T-helper 2 cell treated with Interferon-gamma antibody and Interleukin-4, amounts not matched to agents 5 μg/mL and 100 μg/mL, for 36 hours (primary cell): ENCODE results near the gene LCN1.
"Not testable (repeated sequence)": the region's sequence is repeated elsewhere in the genome, so short reads cannot be mapped to it uniquely, and the experiment has no call there.

Experiments used
- DNase-seq: peaks from one replicate; pipeline ENCODE4 v3.0.0; 2021; ENCODE audit warnings: low spot score
- H3K27ac Mint-ChIP-seq: one replicate; pipeline ENCODE4 v1.8.0; 2021; ENCODE audit warnings: mild to moderate bottlenecking, mixed read lengths
- H3K27me3 Mint-ChIP-seq: one replicate; pipeline ENCODE4 v1.8.0; 2021; ENCODE audit warnings: low read depth, mixed read lengths
- H3K36me3 Mint-ChIP-seq: one replicate; pipeline ENCODE4 v1.8.0; 2021; ENCODE audit warnings: low read depth, mixed read lengths
- H3K4me1 Mint-ChIP-seq: one replicate; pipeline ENCODE4 v1.8.0; 2021; ENCODE audit warnings: low read depth, mixed read lengths
- H3K4me3 Mint-ChIP-seq: one replicate; pipeline ENCODE4 v1.8.0; 2022; ENCODE audit warnings: mild to moderate bottlenecking, moderate library complexity, mixed read lengths
- H3K9me3 Mint-ChIP-seq: one replicate; pipeline ENCODE4 v1.8.0; 2021; ENCODE audit warnings: mixed read lengths

The LCN1 gene

DNA sequence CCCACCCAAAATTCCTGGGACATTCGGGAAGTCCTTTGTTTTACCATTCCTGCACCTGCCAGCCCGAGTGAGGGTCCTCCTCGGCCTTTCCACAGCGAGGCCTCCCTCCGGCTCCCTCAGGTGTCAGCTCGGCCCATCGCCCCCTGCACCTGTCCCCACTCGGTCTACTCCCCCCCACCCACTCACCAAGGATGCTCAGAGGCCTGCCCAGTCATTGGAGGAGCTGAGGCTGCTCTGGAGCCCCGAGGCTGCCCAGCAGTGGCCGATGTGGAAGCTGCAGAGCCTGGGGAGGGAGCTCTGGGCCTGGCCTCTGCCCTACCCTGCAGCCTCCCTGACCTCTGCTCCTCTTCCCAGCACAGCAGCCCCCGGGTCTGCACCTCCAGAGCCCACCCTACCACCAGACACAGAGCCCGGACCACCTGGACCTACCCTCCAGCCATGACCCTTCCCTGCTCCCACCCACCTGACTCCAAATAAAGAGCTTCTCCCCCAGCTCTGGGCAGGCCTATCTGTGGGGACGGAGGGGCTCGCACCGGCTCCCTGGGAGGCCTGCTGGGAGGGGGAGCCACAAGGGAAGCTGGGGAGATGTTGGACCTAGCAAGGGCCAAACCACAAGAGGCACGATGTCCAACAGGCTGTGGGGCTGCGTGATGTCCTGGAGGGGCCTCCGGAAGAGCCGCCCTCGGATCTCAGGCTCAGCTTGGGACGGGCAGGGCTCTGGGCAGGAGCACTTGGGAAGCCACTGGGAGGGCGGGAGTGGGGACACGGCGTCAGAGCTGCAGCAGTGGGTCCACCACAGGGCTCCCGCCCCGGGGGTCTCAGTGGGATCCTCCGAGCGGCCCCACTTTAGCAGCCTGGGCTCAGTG, 28.5 kb downstream of the LCN1 start:
- H3K36me3 Mint-ChIP-seq, H3K9me3 Mint-ChIP-seq, H3K4me3 Mint-ChIP-seq, DNase-seq, H3K4me1 Mint-ChIP-seq, H3K27ac Mint-ChIP-seq, H3K27me3 Mint-ChIP-seq: not testable (repeated sequence)

DNA sequence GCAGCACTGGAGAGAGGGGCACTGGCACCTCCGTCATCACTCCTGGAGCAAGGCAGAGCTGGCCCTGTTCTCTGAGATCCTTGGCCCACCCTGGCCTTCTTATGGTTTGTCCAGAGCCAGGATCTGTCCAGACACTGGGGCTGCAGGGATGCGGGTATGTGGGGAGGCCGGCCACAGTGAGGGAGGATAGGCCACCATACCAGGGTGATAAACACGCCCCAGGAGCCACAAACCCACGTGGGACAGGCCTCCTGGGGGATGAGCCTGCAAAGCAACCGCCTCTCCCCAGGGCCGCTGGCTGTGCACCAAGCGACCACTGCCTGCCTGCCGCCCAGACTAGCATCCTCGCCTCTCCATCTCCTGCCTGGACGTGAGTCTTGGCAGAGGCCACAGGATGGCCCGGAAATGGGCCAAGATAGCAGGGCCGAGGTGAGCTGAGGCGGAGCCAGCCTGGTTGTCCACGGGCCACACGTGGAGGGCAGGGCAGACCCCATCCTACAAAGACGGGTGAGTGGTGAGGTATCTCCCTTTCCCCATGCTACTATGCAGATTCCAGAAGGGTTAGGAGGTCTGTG, 29.2 kb downstream of the LCN1 start:
- Mint-ChIP-seq H3K36me3 (no peaks in the 10 kb centered on the region), H3K4me3 (no peak overlapping the region), H3K27ac (no peak overlapping the region), H3K9me3 (no peaks in the 10 kb centered on the region), H3K27me3 (no peaks in the 10 kb centered on the region), H3K4me1 (no peaks in the 10 kb centered on the region)
- no peak for DNase-seq

DNA sequence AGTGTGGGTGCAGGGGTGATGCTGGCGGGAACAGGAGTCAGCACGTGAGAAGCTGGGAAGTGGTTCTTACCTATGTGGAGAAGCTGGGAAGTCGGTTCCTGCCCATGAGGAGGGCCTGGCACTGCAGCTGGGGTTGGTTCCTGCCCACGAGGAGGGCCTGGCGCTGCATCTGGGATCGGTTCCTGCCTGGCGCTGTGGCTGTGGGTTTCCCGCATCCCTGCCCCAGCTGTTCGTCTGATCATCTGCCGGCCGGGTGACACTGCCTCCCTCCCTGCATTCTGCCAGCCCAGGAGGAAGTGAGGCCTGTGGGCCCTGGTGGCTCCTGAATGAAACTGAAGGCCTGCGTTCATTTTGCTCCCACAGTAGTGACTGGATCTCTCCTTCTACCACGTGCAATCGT, 29.8 kb downstream of the LCN1 start:
- H3K36me3 Mint-ChIP-seq: no peaks in the 10 kb centered on the region
- no peak overlapping the region for H3K4me3 Mint-ChIP-seq
- no peaks in the 10 kb centered on the region for H3K4me1 Mint-ChIP-seq
- H3K27me3 Mint-ChIP-seq: no peaks in the 10 kb centered on the region
- no peaks in the 10 kb centered on the region for H3K9me3 Mint-ChIP-seq
- no peak overlapping the region for H3K27ac Mint-ChIP-seq
- no peak for DNase-seq

DNA sequence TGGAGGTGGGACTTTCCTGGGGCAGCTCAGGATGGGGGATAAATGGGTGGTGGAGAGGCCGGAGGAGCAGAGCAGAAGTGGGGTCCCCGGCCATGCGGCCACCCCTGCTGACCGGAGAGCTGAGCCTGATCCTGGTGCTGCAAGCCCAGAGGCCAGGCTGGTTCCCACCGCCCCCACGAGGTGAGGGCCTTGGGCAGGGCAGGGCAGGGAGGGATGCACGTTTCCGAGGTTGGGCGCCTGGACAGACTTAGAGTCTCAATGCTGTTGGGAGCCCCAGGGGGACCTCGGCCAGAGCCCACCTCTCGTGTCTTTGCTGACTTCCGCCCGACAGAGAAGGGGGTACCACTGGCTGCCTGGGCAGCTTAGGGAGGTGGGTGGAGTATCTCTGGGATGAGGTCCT, 30.2 kb downstream of the LCN1 start:
- Mint-ChIP-seq H3K27me3 (no peaks in the 10 kb centered on the region), H3K36me3 (no peaks in the 10 kb centered on the region), H3K9me3 (no peaks in the 10 kb centered on the region), H3K4me3 (no peak overlapping the region), H3K27ac (no peak overlapping the region), H3K4me1 (no peaks in the 10 kb centered on the region)
- DNase-seq: no peak

DNA sequence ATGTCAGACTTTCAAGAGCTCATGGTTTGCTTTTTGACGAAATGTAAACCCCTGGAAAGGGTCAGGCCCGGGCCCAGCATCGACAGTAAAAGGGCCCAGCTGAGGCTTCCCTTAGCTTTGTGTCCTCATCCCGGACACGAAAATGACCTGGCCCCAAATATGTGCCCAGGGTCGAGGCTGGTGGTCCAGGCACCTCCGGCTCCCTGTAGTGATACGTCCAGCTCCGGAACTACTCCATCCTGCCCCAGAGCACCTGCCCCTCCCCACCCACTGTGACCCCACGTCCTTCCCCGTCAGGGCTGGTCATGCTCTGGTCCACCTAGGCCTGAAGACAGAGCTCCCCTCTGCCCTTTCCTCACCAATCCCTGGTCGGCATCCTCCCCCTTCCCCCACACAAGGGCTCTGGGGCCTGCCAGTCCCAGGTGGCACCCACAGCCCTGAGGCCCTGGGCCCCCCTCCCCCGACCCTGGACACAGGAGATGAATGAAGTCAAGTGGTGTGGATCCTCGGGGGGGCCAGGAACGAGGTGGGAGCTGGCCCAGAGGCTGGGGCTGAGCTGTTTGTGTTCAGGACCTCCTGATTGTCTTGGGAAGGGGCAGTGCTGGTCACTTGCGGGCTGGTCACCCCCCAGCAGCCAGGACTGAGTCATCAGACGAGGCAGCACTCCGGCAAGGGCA, 30.9 kb downstream of the LCN1 start:
- DNase-seq: no peak
- Mint-ChIP-seq H3K36me3 (no peaks in the 10 kb centered on the region), H3K27me3 (no peaks in the 10 kb centered on the region), H3K4me1 (no peaks in the 10 kb centered on the region), H3K9me3 (no peaks in the 10 kb centered on the region), H3K4me3 (no peak overlapping the region), H3K27ac (no peak overlapping the region)

DNA sequence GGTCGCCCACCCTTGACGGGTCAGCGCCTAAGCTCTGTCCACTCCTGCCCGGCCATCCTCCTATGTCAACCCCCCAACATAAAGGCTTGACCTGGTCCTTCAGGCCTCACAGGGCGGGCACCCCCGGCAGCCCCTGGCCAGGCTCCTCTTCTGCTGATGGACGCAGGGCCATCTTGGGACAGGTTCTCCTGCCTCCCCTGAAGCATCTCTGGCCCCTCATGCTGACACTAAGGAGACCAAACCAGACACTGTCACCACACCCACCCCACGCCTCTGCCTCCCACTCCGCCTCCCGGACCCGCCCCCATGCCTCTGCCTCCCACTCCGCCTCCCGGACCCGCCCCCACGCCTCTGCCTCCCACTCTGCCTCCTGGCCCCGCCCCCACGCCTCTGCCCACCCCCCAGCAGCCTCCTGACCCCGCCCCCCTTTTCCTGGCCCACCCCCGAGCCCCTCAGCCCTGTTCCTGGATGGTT, 31.5 kb downstream of the LCN1 start:
- Mint-ChIP-seq H3K36me3 (no peaks in the 10 kb centered on the region), H3K9me3 (no peaks in the 10 kb centered on the region), H3K4me3 (no peak overlapping the region), H3K27me3 (no peaks in the 10 kb centered on the region), H3K4me1 (no peaks in the 10 kb centered on the region), H3K27ac (no peak overlapping the region)
- DNase-seq: no peak

DNA sequence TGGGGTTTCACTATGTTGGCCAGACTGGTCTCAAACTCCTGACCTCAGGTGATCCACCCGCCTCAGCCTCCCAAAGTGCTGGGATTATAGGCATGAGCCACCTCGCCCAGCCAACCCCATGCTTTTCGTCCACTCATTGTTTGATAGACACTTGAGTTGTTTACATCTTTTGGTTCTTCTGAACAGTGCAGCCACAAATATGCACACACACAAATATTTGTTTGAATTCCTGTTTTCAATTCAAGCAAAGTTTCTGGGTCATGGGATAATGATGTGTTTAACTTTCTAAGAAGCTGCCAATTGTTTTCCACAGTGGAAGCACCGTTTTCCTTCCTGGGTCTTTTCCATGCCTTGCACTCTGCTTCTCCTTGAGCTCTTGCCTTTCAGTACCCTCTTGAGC, 33.5 kb downstream of the LCN1 start:
- Mint-ChIP-seq H3K4me3 (no peak overlapping the region), H3K36me3 (no peaks in the 10 kb centered on the region), H3K4me1 (no peaks in the 10 kb centered on the region), H3K27me3 (no peaks in the 10 kb centered on the region), H3K9me3 (no peaks in the 10 kb centered on the region), H3K27ac (no peak overlapping the region)
- no peak for DNase-seq

DNA sequence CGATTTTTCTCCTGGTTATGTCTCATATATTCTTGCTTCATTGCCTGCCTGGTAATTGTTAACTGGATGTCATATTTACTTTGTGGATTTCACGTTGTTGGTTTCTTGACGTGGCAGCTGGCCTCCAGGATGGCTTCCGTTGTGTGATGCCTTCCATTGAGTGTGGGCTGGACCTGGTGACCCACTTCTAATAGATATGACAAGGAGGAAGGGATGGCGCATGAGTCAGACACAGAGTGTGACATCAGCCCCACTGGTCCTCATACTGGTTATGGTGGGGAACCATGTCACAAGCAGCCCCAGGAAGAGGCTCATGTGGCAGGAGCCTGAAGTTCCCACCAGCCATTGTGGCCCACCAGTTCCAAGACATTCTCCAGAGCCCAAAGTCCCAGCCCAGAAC, 34.0 kb downstream of the LCN1 start:
- H3K36me3 Mint-ChIP-seq: no peaks in the 10 kb centered on the region
- H3K27me3 Mint-ChIP-seq: no peaks in the 10 kb centered on the region
- no peaks in the 10 kb centered on the region for H3K4me1 Mint-ChIP-seq
- DNase-seq: no peak
- no peak overlapping the region for H3K4me3 Mint-ChIP-seq
- H3K9me3 Mint-ChIP-seq: no peaks in the 10 kb centered on the region
- no peak overlapping the region for H3K27ac Mint-ChIP-seq

DNA sequence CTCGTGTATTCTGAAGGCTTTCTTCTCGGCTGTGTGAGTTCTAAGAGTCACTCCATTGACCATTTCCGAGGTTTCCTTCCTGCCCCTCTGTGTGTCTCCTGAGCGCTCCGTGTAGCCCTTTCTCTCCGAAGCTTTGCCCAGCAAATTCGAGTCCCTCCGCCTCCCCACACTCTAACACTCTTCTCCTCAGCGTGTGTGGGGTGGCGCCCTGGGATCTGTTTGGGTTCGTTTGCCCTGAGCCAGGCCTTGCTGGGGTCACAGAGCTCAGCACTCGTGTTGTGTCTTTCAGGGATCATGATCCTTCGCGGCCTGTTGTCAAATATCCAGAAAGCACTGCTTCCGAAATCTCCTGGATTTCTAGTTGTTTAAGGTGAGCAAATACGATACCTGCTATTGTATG, 34.7 kb downstream of the LCN1 start:
- Mint-ChIP-seq H3K36me3 (no peaks in the 10 kb centered on the region), H3K27ac (no peak overlapping the region), H3K27me3 (no peaks in the 10 kb centered on the region), H3K4me3 (no peak overlapping the region), H3K4me1 (no peaks in the 10 kb centered on the region), H3K9me3 (no peaks in the 10 kb centered on the region)
- no peak for DNase-seq

DNA sequence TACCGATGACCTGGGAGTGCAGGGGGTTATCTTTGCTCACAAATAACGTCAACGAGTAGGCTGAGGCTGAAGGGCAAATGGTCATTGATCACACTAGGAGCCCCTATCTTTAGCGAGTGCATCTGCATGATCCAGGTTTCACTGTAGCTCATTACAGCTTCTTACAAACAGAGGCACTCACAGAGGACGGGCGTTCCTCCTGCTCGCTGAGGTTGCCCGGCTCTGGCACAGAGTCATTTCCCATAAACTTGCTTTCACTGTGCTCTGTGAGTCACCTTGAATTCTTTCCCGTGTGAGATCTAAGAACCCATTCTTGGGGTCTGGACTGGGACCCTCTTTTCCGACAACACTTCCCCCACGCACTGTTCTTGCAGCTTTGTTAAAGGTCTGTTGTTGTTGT, 38.4 kb downstream of the LCN1 start:
- Mint-ChIP-seq H3K27me3 (no peaks in the 10 kb centered on the region), H3K27ac (no peak overlapping the region), H3K36me3 (no peaks in the 10 kb centered on the region), H3K4me3 (no peak overlapping the region), H3K4me1 (no peaks in the 10 kb centered on the region), H3K9me3 (no peaks in the 10 kb centered on the region)
- no peak for DNase-seq

DNA sequence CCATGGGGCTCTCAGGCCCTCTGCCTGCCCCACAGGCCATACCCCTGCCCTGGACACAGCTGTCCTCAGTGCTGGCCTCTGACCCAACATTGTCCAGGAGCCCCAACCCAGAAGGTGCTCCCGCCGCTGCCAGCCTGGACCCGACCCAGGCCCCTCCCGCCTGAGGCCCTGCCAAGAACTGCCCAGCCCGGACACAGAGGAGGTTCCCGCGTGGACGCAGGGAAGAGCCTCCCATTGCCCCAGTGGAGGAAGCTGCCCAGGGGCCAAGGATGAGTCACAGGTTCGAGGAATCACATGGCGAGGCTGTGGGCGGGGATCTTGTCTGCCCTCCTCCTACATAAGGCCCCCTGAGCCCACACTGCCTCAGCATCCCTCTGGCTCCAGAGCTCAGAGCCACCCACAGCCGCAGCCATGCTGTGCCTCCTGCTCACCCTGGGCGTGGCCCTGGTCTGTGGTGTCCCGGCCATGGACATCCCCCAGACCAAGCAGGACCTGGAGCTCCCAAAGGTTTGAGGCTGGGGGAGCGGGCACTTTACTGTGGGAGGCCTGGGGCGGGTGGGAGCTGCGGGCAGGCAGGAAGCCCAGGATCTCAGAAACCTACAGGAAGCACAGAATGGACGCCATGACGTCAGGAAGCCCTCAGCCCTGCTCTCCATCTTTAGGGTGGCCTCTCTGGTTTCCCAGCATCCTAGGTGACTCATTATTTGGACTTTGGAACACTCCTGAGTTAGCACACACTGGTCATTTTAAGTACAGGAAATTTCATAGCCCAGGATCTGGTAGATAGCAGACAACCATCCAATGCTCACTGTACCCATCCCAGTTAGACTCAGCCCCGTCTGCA, 40.4 kb downstream of the LCN1 start, which contains the start of gene PAEP:
Gene PAEP (plus strand): TSS at position 366 of the 844 bp plus-strand sequence.
- H3K27ac Mint-ChIP-seq: no peak within 1 kb of the TSS
- no peaks in the 10 kb centered on the region for H3K9me3 Mint-ChIP-seq
- H3K4me1 Mint-ChIP-seq: no peaks in the 10 kb centered on the region
- no peak for DNase-seq
- no peaks in the 10 kb centered on the region for H3K27me3 Mint-ChIP-seq
- no peaks in the 10 kb centered on the region for H3K36me3 Mint-ChIP-seq
- no peak within 1 kb of the TSS for H3K4me3 Mint-ChIP-seq

DNA sequence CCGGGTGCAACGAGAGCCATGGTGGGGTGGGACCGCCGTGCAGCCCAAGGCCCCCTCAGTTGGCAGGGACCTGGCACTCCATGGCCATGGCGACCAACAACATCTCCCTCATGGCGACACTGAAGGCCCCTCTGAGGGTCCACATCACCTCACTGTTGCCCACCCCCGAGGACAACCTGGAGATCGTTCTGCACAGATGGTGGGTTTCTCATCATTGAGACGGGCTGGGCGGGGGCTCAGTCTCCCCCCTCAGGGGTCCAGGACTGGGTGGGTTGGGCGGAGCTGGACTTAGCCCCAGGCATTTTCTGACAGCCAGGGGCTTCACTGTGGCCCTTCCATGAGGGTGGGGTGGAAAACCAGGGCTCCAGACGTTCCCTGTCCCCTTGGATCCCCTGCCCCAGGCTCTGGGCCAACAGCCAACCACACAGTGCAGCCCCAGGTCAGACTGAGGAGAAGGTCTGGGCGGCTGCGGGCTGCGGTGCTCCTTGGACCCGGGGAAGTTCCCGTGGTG, 41.0 kb downstream of the LCN1 start:
- Mint-ChIP-seq H3K9me3 (no peaks in the 10 kb centered on the region), H3K4me3 (no peak overlapping the region), H3K27me3 (no peaks in the 10 kb centered on the region)

DNA sequence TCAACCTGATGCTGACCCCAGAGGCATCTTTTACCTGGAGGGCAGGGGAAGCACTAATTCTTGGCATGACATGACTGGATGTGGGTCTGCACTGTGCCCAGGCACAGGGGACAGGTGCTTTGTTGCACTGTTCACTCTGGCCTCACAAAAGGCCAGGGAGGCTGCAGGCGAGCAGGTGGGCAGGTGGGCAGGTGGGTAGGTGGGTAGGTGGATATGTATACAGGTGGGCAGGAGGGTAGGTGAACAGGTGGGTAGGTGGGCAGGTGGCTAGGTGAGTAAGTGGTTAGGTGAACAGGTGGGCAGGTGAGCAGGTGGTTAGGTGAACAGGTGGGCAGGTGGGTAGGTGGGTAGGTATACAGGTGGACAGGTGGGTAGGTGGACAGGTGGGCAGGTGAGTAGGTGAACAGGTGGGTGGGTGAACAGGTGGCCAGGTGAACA, 41.8 kb downstream of the LCN1 start:
- H3K36me3 Mint-ChIP-seq: no peaks in the 10 kb centered on the region
- H3K27me3 Mint-ChIP-seq: no peaks in the 10 kb centered on the region
- H3K27ac Mint-ChIP-seq: no peak overlapping the region
- no peak overlapping the region for H3K4me3 Mint-ChIP-seq
- H3K9me3 Mint-ChIP-seq: no peaks in the 10 kb centered on the region
- DNase-seq: no peak
- no peaks in the 10 kb centered on the region for H3K4me1 Mint-ChIP-seq

More for the DNA sequence above, 41.0 kb downstream of the LCN1 start:
- Mint-ChIP-seq H3K27ac (no peak overlapping the region), H3K36me3 (no peaks in the 10 kb centered on the region), H3K4me1 (no peaks in the 10 kb centered on the region)
- DNase-seq: no peak
